ENCODE measurements around the gene MUC6. TPM values are rescaled to one million over a fixed set of nuclear protein-coding genes. Genes with fewer than 3 reads are reported as not detected.

MUC6 gene
- total and polyA plus RNA-seq, 9 of the 15 experiments (the other 6 are each of a cell fraction or from before 2014, with no cell fraction given), result not detected

DNA sequence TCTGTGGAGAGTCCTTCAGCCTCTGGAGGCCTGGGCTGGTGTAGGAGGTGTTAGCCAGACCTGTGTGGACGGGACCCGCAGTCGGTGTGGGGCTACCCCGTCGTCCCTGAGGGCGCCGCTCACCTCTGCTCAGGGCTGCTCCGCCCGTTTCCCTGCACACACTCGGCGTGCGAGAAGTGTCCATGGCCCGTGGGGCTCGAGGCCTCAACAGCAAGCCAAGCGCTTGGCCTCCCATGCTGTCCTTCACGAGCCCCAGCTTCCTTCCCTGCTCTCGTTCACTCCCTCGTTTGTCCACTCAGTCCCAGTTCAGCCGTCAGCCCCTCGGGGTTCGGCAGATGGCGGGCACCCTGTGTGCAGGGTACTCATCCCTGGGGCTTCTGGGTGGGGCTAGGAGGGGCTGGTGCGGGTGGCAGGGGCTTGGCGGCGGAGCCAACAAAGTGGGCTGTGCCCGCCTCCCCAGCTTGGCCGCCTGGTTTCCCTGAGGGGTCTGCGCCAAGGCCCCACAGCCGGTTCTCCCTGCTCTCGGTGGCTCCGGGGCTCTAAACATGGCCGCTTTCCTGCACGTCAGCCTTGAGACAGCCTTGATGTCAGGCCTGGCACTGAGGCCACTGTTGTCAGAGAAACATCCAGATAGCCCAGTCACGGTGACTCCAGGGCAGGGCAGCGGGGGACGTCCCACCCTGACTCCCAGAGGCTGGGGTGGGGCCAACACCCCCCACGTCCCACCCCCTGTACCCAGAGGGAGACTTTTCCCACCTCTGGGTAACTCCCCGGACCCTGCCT, 3.3 kb downstream of the MUC6 start:
- ChIA-PET POLR2A (interaction anchor here (1.0 kb wide), 1 partner anchor 192 kb away, joined by 3 read pairs; no protein-coding TSS in a partner anchor), CTCF (ENCODE audit: low intra/inter-chr PET ratio) (no interaction called here)
- Histone ChIP-seq H3K4me1 (replicated peaks in 1 of 2; ENCODE audit: control insufficient read depth in 2 of 2, insufficient read depth in 2 of 2, low read length in 2 of 2) (peaks cover 0 to 77% of the 10 kb centered on the region in 2 experiments; a peak in 2 of 5 replicates), H4K20me1 (replicated peaks; ENCODE audit: control insufficient read depth, insufficient read depth, low read length) (peaks cover 12% of the 10 kb centered on the region; the same call in 1 of the 2 replicates), H3K79me2 (ENCODE audit: control insufficient read depth, insufficient read depth, low read length) (no peaks in the 10 kb centered on the region), H3K27ac (ENCODE audit: extremely low read depth, low read depth, low read length) (no peak overlapping the region), H3K27me3 (ENCODE audit: control insufficient read depth in 2 of 2, insufficient read depth in 2 of 2, low read length in 2 of 2) (peaks cover 9 to 58% of the 10 kb centered on the region in 2 experiments; a peak in 3 of 5 replicates), H3K36me3 (ENCODE audit: control insufficient read depth, insufficient read depth, low read length) (no peaks in the 10 kb centered on the region), H2AFZ (ENCODE audit: low read depth, low read length) (no peak overlapping the region), H3K9me3 (replicated peaks; ENCODE audit: control insufficient read depth, insufficient read depth, low read depth, low read length) (no peaks in the 10 kb centered on the region), H3K9me1 (ENCODE audit: control insufficient read depth, insufficient read depth, low read length) (no peaks in the 10 kb centered on the region), H3K4me3 (no peak overlapping the region), H3K4me2 (ENCODE audit: insufficient read depth, low read length) (no peak overlapping the region), H3K9ac (ENCODE audit: insufficient read depth in 1 of 2, low read depth in 2 of 2, low read length in 2 of 2) (no peak overlapping the region)
- BruUV-seq (replicated peaks), result no TSS peak
- DNase-seq (ENCODE audit: extremely low read depth in 1 of 4, low spot score in 3 of 4) (no peak), ATAC-seq (no peak), FAIRE-seq (no peak)
- in situ Hi-C loops (cut with MboI) (no loop called here), intact Hi-C loops (cut with micrococcal nuclease) (no loop called here)
- TF ChIP-seq, protein P1, sequence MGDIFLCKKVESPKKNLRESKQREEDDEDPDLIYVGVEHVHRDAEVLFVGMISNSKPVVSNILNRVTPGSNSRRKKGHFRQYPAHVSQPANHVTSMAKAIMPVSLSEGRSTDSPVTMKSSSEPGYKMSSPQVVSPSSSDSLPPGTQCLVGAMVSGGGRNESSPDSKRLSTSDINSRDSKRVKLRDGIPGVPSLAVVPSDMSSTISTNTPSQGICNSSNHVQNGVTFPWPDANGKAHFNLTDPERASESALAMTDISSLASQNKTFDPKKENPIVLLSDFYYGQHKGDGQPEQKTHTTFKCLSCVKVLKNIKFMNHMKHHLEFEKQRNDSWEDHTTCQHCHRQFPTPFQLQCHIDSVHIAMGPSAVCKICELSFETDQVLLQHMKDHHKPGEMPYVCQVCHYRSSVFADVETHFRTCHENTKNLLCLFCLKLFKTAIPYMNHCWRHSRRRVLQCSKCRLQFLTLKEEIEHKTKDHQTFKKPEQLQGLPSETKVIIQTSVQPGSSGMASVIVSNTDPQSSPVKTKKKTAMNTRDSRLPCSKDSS (IDR thresholded peaks at IDR 0.05; ENCODE audit: low read depth, partially characterized antibody), result no peak
- no peak for TF ChIP-seq CBX3 (IDR thresholded peaks at IDR 0.05; ENCODE audit: borderline replicate concordance in 1 of 2, low read length in 2 of 2)
- TF ChIP-seq SMARCB1 (IDR thresholded peaks at IDR 0.05; ENCODE audit: insufficient read length, low read depth), result no peak
- no peak for TF ChIP-seq ZNF592 (IDR thresholded peaks at IDR 0.05)
- 27% methylated on average over 31 of the region's 38 CpGs for WGBS (ENCODE audit: insufficient coverage, low coverage, missing lambda C conversion rate)

Measured in K562 (cell line).